ENCODE data around the gene RASSF6. TPM values are rescaled to one million over a fixed set of nuclear protein-coding genes. Genes with fewer than 3 reads are reported as not detected.
A peak's percentile ranks its signal among the peaks of the same experiment; 100 is the strongest.
"Not testable (repeated sequence)": the region's sequence is repeated elsewhere in the genome, so short reads cannot be mapped to it uniquely, and the experiment has no call there.

RASSF6 gene
- total RNA-seq, 1 experiment from 2014 or later: 1.6 TPM

DNA sequence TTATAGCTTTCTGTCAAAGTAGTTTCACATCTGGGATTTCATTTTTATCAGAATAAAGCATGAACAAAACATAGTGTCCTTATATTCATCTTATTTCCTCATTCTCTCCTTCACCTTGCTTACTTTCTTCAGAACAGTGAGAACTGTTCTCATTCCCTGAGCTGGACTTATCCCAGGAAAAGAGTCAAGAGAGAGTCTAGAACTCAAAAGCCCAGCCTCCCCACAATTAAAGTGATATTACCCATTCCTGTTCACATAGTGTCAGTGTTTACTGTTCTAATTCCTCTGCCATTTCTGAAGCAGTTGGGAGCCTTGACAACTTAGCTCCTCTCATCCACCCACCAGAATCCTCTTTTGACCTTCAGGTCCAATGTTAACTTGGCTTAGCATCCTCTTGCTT, 42.9 kb downstream of the RASSF6 start:
- Mint-ChIP-seq H3K4me3 (ENCODE audit: unreplicated experiment) (no peak overlapping the region), H3K27me3 (ENCODE audit: insufficient read depth, unreplicated experiment) (no peaks in the 10 kb centered on the region), H3K9me3 (ENCODE audit: unreplicated experiment) (no peaks in the 10 kb centered on the region), H3K27ac (ENCODE audit: low read depth, unreplicated experiment) (no peak overlapping the region), H3K36me3 (ENCODE audit: insufficient read depth, unreplicated experiment) (peaks cover 5% of the 10 kb centered on the region), H3K4me1 (ENCODE audit: insufficient read depth, unreplicated experiment) (no peaks in the 10 kb centered on the region)
- intact Hi-C loops (cut with micrococcal nuclease): loop anchor here (10.0 kb wide), 1 partner anchor 263 kb away; no protein-coding TSS in a partner anchor
- no peak for TF ChIP-seq CTCF (IDR thresholded peaks at IDR 0.05; ENCODE audit: unreplicated experiment)
- no peak for DNase-seq (ENCODE audit: unreplicated experiment)
- BruUV-seq (replicated peaks): no TSS peak
- POLR2A ChIA-PET: no interaction called here
- CTCF ChIA-PET: interaction anchor here (0.7 to 1.0 kb wide), 2 partner anchors 75 to 236 kb away, joined by 3 to 5 read pairs; no protein-coding TSS in a partner anchor

DNA sequence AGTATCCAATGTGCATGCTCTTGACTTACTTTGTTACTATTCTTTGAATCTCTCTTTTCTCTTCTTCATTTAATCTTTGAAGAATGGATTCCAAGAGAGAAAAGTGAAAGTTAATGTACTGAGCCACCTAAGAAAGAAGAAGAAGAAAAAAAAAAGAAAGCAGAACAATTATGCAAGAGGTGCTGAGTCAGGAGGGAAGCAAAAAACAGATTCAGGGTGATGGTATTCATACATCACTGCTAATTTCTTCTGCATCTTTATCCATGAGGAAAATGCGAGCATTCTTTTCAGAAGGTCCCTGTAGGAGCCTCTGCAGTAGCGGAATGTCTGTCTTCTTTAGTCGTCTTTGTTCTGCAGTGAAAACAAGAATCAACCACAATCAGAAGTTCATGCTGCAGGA, 43.9 kb downstream of the RASSF6 start:
- TF ChIP-seq CTCF (IDR thresholded peaks at IDR 0.05; ENCODE audit: unreplicated experiment): no peak
- Mint-ChIP-seq H3K4me3 (ENCODE audit: unreplicated experiment) (no peak overlapping the region), H3K27me3 (ENCODE audit: insufficient read depth, unreplicated experiment) (no peaks in the 10 kb centered on the region), H3K36me3 (ENCODE audit: insufficient read depth, unreplicated experiment) (peaks cover 5% of the 10 kb centered on the region), H3K4me1 (ENCODE audit: insufficient read depth, unreplicated experiment) (no peaks in the 10 kb centered on the region), H3K9me3 (ENCODE audit: unreplicated experiment) (no peaks in the 10 kb centered on the region), H3K27ac (ENCODE audit: low read depth, unreplicated experiment) (no peak overlapping the region)
- intact Hi-C loops (cut with micrococcal nuclease): loop anchor here (10.0 kb wide), 1 partner anchor 262 kb away; no protein-coding TSS in a partner anchor
- ChIA-PET CTCF (interaction anchor here (0.6 to 8.6 kb wide), 4 partner anchors 11 to 1606 kb away, joined by 3 to 126 read pairs (median 6); no protein-coding TSS in a partner anchor), POLR2A (interaction anchor here (0.7 to 0.8 kb wide), 2 partner anchors 14 to 76 kb away, joined by 3 read pairs; no protein-coding TSS in a partner anchor)
- no TSS peak for BruUV-seq (replicated peaks)
- DNase-seq (ENCODE audit: unreplicated experiment): peak; percentile 24

DNA sequence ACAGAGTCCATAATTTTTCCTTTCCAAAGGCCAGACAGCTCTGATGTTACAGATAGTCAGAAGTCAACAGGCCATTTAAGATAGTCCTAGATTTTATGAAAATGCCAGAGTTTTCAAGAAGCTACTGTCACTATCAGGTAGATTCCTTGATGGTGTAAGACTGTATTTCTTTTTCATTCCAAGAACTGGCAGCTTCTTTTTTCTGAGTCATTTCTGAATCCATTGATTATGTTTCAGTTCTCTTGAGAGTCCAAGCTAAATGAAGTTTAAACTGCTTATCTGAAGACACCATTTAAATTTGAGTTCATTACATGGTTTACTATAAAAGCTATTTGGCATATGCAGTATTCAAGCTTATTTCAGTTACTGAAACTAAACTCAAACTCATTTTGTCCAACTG, 44.6 kb downstream of the RASSF6 start:
- Mint-ChIP-seq H3K36me3 (ENCODE audit: insufficient read depth, unreplicated experiment) (peaks cover 5% of the 10 kb centered on the region), H3K27ac (ENCODE audit: low read depth, unreplicated experiment) (no peak overlapping the region), H3K4me1 (ENCODE audit: insufficient read depth, unreplicated experiment) (no peaks in the 10 kb centered on the region), H3K9me3 (ENCODE audit: unreplicated experiment) (no peaks in the 10 kb centered on the region), H3K27me3 (ENCODE audit: insufficient read depth, unreplicated experiment) (no peaks in the 10 kb centered on the region), H3K4me3 (ENCODE audit: unreplicated experiment) (no peak overlapping the region)
- no peak for DNase-seq (ENCODE audit: unreplicated experiment)
- intact Hi-C loops (cut with micrococcal nuclease): loop anchor here (10.0 kb wide), 1 partner anchor 261 kb away; no protein-coding TSS in a partner anchor
- POLR2A ChIA-PET: interaction anchor here (0.6 to 1.4 kb wide), 6 partner anchors 9 to 260 kb away, joined by 3 to 5 read pairs (median 3); no protein-coding TSS in a partner anchor
- CTCF ChIA-PET: interaction anchor here (0.6 to 8.6 kb wide), 7 partner anchors 11 to 1606 kb away, joined by 3 to 126 read pairs (median 5); no protein-coding TSS in a partner anchor
- no peak for TF ChIP-seq CTCF (IDR thresholded peaks at IDR 0.05; ENCODE audit: unreplicated experiment)
- no TSS peak for BruUV-seq (replicated peaks)

DNA sequence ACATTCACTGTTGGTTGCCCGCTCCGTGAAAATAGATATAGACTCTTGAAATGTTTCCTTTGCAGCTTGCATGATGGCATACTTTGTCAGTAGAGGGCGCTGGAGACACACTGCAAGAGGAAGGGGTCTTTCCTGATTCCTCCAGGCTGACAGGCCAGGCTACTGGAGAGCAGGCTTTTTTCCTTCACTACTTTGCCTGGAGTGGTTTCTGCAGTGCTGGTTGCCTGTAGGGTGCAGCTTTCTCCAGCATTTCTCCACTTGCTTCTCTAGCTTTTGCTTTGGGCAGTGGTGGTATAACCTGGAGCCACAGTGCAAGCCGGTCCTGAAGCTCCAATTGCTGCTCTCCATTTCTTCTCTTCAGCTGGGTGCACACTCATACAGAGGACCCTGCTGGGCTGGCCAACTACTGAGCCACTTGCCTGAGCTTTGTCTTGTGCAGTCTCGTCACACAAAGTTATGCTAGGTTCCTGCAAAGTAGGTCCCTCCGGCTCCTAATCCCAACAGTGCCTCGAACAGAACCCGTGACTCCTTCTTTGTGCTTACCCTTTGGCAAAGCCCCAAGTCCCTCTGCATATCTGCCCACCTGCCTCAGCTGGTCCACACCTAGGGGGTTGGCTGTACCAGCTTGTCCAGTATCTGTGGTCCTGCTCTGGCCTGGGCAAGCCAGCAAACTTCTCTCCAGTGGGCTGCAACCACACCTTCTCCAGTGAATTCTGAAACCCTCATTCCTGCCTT, 46.3 kb downstream of the RASSF6 start:
- H3K27me3 Mint-ChIP-seq (ENCODE audit: insufficient read depth, unreplicated experiment): no peaks in the 10 kb centered on the region
- peak; percentile 83 for DNase-seq (ENCODE audit: unreplicated experiment)
- H3K27ac Mint-ChIP-seq (ENCODE audit: low read depth, unreplicated experiment): no peak overlapping the region
- POLR2A ChIA-PET: interaction anchor here (0.7 to 1.5 kb wide), 5 partner anchors 16 to 140 kb away, joined by 3 to 8 read pairs (median 3); no protein-coding TSS in a partner anchor
- TF ChIP-seq CTCF (IDR thresholded peaks at IDR 0.05; ENCODE audit: unreplicated experiment): peak; percentile 83
- H3K4me1 Mint-ChIP-seq (ENCODE audit: insufficient read depth, unreplicated experiment): no peaks in the 10 kb centered on the region
- BruUV-seq (replicated peaks): no TSS peak
- H3K4me3 Mint-ChIP-seq (ENCODE audit: unreplicated experiment): no peak overlapping the region
- intact Hi-C loops (cut with micrococcal nuclease): loop anchor here (1.0 to 10.0 kb wide), 4 partner anchors 79 to 348 kb away; no protein-coding TSS in a partner anchor
- CTCF ChIA-PET: interaction anchor here (0.6 to 8.6 kb wide), 33 partner anchors 9 to 349 kb away, joined by 3 to 126 read pairs (median 4); no protein-coding TSS in a partner anchor
- no peaks in the 10 kb centered on the region for H3K9me3 Mint-ChIP-seq (ENCODE audit: unreplicated experiment)
- H3K36me3 Mint-ChIP-seq (ENCODE audit: insufficient read depth, unreplicated experiment): peaks cover 5% of the 10 kb centered on the region

GRCh38 chr4:73550865-73551264, 69.4 kb downstream of the RASSF6 start:
- CTCF ChIA-PET; H3K36me3 Mint-ChIP-seq (ENCODE audit: insufficient read depth, unreplicated experiment); H3K27me3 Mint-ChIP-seq (ENCODE audit: insufficient read depth, unreplicated experiment); H3K4me3 Mint-ChIP-seq (ENCODE audit: unreplicated experiment); BruUV-seq (replicated peaks); DNase-seq (ENCODE audit: unreplicated experiment); intact Hi-C loops (cut with micrococcal nuclease); H3K27ac Mint-ChIP-seq (ENCODE audit: low read depth, unreplicated experiment); POLR2A ChIA-PET; H3K4me1 Mint-ChIP-seq (ENCODE audit: insufficient read depth, unreplicated experiment); H3K9me3 Mint-ChIP-seq (ENCODE audit: unreplicated experiment): not testable (repeated sequence)
